GM21723 (cell line): ENCODE results near the gene SSR3.
"Not testable (repeated sequence)": the region's sequence is repeated elsewhere in the genome, so short reads cannot be mapped to it uniquely, and the experiment has no call there.

Experiments used
- ATAC-seq: cut with Tn5 transposase; IDR thresholded peaks from one replicate; pipeline ENCODE4 v1.9.1; 2021; ENCODE audit warnings: mild to moderate bottlenecking, moderate library complexity; ENCODE audit not compliant: unreplicated experiment

Gene SSR3

GRCh38 chr3:156576651-156577348, 21.9 kb upstream of the SSR3 start:
- no peak for ATAC-seq

GRCh38 chr3:156576051-156576450, 21.1 kb upstream of the SSR3 start:
- no peak for ATAC-seq

- no peak for ATAC-seq
Observed at GRCh38 chr3:156575641-156576040, 20.7 kb upstream of the SSR3 start.

- not testable (repeated sequence) for ATAC-seq
Observed at GRCh38 chr3:156569881-156570280, 15.0 kb upstream of the SSR3 start.

GRCh38 chr3:156569016-156569415, 14.1 kb upstream of the SSR3 start:
- not testable (repeated sequence) for ATAC-seq

- no peak for ATAC-seq
Observed at GRCh38 chr3:156563900-156564682, 9.2 kb upstream of the SSR3 start.

- ATAC-seq = not testable (repeated sequence)
Observed at GRCh38 chr3:156562486-156562885, 7.6 kb upstream of the SSR3 start.

GRCh38 chr3:156561533-156561932, 6.6 kb upstream of the SSR3 start:
- no peak for ATAC-seq

- ATAC-seq = no peak
Observed at GRCh38 chr3:156559321-156559720, 4.4 kb upstream of the SSR3 start.

- no peak for ATAC-seq
Observed at GRCh38 chr3:156558389-156558788, 3.5 kb upstream of the SSR3 start.

GRCh38 chr3:156554515-156554841, 439 bp downstream of the SSR3 start:
- ATAC-seq = no peak

- ATAC-seq = no peak
Observed at GRCh38 chr3:156553705-156554356, 1.1 kb downstream of the SSR3 start.

GRCh38 chr3:156552973-156553372, 1.9 kb downstream of the SSR3 start:
- no peak for ATAC-seq

- ATAC-seq = no peak
Observed at GRCh38 chr3:156551746-156552145, 3.2 kb downstream of the SSR3 start.

GRCh38 chr3:156551261-156551660, 3.7 kb downstream of the SSR3 start:
- no peak for ATAC-seq

- ATAC-seq = no peak
Observed at GRCh38 chr3:156548902-156549301, 6.0 kb downstream of the SSR3 start.

GRCh38 chr3:156548041-156548687, 6.8 kb downstream of the SSR3 start:
- ATAC-seq = no peak

GRCh38 chr3:156547637-156548036, 7.3 kb downstream of the SSR3 start:
- no peak for ATAC-seq

GRCh38 chr3:156543043-156543555, 11.8 kb downstream of the SSR3 start:
- ATAC-seq = no peak

- no peak for ATAC-seq
Observed at GRCh38 chr3:156542101-156543042, 12.5 kb downstream of the SSR3 start.
